Vagina (tissue), 2 donors: ENCODE data around the gene MTMR4.

ENCODE experiments used
- POLR2A ChIP-seq, 2 donors: fragments of 450-650 bp; IDR thresholded peaks; one replicate each; pipeline ENCODE4 v1.6.1; 2017; ENCODE audit warnings: antibody characterized with exemption in 2 of 2, mild to moderate bottlenecking in 2 of 2, moderate library complexity in 2 of 2
- POLR2AphosphoS5 ChIP-seq, 2 donors: sonication (generic); formaldehyde crosslinking; IDR thresholded peaks; one replicate each; pipeline ENCODE4 v1.9.0; 2017; ENCODE audit warnings: antibody characterized with exemption in 2 of 2, mild to moderate bottlenecking in 2 of 2, low read depth in 1 of 2; ENCODE audit not compliant: insufficient read depth in 1 of 2
- TF ChIP-seq, protein P1 (sequence below), 3 experiments: fragments of 450-650 bp in 2 of 3; fragments of 200-600 bp in 1 of 3; sonication (generic) in 1 of 3; IDR thresholded peaks; one replicate each; pipeline ENCODE4 v1.5.1; 2017 to 2019; ENCODE audit warnings: antibody characterized with exemption in 3 of 3, mild to moderate bottlenecking in 2 of 3, moderate library complexity in 2 of 3

DNA sequence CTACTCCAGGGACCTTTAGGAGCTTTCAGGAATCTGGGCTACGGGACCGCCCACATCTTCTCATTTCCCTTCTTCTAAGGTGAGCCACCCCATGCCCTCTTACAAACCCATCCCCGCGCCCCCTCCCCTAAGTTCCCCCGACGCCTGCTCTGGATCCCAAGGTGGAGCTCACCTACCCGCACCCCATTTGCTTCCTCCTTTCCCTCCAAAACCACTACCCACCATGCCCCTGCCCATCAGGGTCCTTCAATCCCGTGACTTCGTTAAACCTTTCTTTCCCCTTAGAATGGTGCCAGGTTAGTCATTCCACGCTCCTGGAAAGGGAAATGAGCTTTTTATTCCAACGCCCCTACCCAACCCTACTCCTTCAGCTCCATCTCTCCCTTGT is 326 bp upstream of the MTMR4 start:
- TF ChIP-seq, protein P1, sequence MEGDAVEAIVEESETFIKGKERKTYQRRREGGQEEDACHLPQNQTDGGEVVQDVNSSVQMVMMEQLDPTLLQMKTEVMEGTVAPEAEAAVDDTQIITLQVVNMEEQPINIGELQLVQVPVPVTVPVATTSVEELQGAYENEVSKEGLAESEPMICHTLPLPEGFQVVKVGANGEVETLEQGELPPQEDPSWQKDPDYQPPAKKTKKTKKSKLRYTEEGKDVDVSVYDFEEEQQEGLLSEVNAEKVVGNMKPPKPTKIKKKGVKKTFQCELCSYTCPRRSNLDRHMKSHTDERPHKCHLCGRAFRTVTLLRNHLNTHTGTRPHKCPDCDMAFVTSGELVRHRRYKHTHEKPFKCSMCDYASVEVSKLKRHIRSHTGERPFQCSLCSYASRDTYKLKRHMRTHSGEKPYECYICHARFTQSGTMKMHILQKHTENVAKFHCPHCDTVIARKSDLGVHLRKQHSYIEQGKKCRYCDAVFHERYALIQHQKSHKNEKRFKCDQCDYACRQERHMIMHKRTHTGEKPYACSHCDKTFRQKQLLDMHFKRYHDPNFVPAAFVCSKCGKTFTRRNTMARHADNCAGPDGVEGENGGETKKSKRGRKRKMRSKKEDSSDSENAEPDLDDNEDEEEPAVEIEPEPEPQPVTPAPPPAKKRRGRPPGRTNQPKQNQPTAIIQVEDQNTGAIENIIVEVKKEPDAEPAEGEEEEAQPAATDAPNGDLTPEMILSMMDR (IDR thresholded peaks at IDR 0.05): no peak
- TF ChIP-seq POLR2A (IDR thresholded peaks at IDR 0.05): no peak
- no peak for TF ChIP-seq POLR2AphosphoS5 (IDR thresholded peaks at IDR 0.05; ENCODE audit: insufficient read depth in 1 of 2, low read depth in 1 of 2)
